ENCODE results near the gene MED27.

DNA sequence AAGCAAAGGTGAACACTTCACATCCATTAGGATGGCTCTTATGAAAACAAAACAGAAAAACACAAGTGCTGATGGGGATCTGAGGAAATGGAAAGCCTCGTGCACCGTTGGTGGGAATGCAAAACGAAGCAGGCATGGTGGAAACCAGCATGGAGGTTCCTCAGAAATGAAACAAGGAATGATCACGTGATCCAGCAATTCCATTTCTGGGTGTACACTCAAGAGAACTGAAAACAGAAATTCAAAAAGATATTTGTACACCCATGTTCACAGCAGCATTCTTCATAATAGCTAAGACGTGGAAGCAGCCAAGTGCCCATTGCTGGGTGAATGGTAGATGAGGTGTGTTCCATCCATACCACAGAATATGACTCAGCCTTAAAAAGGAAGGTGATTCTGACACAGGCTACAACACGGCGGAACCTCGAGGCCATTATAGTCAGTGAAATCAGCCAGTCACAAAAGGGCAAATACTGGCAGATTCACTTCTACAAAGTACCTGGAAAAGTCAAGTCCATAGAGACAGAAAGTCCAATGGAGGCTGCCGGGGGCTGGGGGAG, 252.6 kb downstream of the MED27 start:
- TF ChIP-seq, protein P1, sequence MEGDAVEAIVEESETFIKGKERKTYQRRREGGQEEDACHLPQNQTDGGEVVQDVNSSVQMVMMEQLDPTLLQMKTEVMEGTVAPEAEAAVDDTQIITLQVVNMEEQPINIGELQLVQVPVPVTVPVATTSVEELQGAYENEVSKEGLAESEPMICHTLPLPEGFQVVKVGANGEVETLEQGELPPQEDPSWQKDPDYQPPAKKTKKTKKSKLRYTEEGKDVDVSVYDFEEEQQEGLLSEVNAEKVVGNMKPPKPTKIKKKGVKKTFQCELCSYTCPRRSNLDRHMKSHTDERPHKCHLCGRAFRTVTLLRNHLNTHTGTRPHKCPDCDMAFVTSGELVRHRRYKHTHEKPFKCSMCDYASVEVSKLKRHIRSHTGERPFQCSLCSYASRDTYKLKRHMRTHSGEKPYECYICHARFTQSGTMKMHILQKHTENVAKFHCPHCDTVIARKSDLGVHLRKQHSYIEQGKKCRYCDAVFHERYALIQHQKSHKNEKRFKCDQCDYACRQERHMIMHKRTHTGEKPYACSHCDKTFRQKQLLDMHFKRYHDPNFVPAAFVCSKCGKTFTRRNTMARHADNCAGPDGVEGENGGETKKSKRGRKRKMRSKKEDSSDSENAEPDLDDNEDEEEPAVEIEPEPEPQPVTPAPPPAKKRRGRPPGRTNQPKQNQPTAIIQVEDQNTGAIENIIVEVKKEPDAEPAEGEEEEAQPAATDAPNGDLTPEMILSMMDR (IDR thresholded peaks at IDR 0.05) = no peak
- no peak for TF ChIP-seq POLR2A (IDR thresholded peaks at IDR 0.05)
